Muscle of back (tissue), 11 donors: ENCODE results near the gene FOXP1. TPM values are rescaled to one million over a fixed set of nuclear protein-coding genes. Genes with fewer than 3 reads are reported as not detected.
A peak's percentile ranks its signal among the peaks of the same experiment; 100 is the strongest.

Experiments
- DNase-seq, 3 donors: peaks; one replicate each; pipeline versions ENCODE4 v3.0.0 to v3.0.0-alpha.2; 2013
- polyA plus RNA-seq, 10 donors: library from polyadenylated mRNA; unstranded; fragments of 120-200 nt; gene quantifications; one replicate each; pipeline ENCODE4 v1.2.1, GENCODE V29; 2013; ENCODE audit not compliant: insufficient read length in 10 of 10

Gene FOXP1
- polyA plus RNA-seq, 10 donors, result 17.1 to 26.3 (median 20.8) TPM

DNA sequence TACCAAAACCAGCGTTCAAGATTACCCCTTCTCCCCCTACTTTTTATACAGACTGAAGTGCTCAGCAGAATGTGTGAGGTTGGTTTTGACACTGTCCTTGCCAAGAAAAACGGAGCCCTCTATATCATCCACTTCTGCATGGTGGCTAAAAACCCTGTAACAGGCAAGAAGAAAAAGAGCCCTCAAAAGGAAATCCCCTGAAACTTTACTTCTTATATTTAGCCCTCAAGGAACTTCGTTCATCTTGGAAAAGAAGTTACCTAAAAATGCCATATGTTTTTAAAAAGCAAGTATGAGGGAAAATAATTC is 473.6 kb downstream of the FOXP1 start:
- DNase-seq, result no peak

DNA sequence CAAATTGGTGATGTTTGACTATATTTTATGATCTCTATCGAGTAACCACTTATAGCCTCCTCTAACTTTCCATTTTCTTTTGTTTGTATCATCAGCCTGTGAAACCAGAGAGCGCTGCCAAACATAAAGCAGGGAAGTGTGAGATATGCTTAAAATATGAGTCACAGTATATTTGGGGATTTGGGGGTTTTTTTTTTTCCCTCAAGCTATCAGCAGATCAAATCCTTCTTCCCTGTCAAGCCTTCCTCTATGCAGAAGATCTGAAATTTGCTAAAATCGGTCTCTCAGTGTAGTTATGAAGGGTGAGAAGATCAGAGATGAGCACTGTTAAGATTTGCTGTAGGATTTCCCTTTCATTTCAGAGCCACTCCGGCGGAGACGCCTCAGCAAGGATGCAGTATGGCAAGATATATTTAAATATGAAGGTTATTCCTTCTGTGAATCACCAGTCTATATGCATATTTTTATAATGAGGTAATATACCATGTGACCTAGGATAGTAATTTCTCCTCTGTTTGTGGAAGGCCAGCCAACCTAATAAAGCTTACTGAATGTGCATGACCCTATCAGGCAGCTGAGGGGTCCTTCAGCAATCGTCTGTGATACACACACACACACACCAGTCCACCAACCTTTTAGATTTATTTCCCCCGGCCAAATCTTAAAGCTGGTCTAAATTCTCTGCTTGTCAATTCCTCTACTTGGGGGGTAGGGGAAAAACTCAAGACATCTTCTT is 474.1 kb downstream of the FOXP1 start:
- peak; percentile 46 to 71 (median 64) for DNase-seq

DNA sequence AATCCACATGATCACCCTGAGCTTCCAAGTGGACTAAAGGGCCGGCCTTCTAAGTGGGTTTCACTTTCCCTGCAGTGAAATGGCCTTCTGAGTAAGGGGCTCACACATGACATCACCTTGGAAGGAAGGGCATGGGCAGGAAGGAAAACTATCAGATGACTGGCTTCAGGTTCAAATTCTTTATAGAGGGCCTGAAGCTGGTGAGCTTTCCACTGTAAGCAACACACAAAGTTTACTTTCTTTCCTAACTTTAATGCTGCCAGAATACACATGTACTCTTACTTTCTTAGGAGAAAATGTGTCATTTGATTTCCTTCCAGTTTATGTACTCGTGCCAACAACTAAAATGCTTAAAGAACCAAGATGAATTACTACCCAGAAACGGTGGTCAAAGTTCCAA is 475.6 kb downstream of the FOXP1 start:
- peak in 1 of 3 donors; percentile 56 for DNase-seq

DNA sequence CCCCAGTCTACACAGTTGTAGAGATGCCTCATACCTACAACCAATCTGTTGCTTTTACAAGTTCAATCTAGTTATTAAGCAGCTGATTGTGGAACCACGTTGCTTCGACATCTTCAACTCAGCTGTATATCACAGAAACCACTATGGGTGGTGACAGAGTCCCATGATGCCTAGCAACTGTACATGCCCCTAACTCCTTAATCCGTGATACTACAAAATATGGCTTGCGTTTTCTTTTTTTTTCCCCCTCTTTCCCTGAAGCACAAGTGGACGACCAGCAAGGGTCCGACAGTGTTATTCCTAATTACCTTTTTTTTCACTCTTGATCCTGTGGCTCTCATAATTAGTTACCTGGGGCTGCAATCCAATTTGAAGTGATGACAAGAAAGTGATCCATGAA is 478.6 kb downstream of the FOXP1 start:
- DNase-seq, result no peak

DNA sequence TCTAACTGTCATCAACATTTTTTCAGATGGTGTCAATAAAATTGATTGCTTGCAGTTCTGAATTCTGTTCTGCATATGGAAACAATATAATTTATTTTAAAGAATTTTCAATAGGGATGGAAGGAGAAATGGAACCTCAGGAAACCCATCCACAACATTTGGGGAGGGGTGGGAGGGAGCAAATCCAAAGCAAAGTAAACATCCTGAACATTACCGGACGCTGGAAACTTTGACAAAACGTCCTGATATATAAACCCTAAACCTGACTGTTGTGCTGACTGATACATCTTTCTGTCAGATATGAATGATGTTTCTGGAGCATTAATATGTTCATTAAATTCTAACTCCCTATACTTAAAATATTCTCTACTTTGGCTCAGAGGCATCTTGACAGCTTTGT is 479.0 kb downstream of the FOXP1 start:
- DNase-seq, result peak in 2 of 3 donors; percentile 55 to 58

DNA sequence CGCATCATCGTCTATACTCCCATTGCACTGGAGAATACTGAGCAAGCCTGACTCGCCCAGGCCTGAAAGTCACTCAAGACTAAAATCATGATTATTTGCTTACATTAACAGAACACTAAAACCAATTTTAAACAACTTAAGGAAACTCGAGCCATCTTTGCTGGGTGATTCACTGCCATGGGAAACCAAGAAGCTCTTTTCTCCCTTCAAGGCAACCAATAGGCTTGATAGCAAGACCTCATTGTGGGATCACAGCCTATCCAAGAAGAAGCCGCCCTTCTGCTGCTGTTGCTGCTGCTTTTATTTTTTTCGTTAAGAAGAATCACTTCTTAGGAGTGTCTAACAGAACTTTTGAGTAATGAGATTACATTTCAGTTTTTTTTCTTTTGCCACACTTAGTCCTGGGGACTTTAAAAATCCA is 479.4 kb downstream of the FOXP1 start:
- peak; percentile 48 to 88 (median 65) for DNase-seq

DNA sequence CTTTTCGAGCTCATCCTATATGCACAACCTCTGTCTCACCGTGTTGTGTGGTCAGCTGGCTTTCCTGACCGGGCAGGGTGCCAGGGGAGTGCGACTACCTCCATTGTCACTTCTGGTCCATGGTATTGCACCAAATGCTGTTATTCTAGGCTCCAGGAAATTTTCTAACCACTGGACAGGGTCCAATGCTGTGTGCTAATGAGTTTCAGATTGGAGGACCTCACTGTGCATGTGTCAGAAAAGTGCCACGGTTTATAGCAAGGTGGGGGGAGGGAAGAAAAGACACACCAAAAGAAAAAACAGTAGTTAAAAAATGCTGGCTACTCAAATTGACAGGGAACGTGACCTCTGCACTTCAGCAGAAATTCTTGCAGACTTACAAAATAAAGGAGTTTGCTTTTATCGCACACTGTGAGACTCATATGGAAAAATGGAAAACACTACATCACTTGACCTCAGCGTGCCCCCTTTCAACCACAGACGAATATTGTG is 480.1 kb downstream of the FOXP1 start:
- peak; percentile 68 to 82 (median 81) for DNase-seq

DNA sequence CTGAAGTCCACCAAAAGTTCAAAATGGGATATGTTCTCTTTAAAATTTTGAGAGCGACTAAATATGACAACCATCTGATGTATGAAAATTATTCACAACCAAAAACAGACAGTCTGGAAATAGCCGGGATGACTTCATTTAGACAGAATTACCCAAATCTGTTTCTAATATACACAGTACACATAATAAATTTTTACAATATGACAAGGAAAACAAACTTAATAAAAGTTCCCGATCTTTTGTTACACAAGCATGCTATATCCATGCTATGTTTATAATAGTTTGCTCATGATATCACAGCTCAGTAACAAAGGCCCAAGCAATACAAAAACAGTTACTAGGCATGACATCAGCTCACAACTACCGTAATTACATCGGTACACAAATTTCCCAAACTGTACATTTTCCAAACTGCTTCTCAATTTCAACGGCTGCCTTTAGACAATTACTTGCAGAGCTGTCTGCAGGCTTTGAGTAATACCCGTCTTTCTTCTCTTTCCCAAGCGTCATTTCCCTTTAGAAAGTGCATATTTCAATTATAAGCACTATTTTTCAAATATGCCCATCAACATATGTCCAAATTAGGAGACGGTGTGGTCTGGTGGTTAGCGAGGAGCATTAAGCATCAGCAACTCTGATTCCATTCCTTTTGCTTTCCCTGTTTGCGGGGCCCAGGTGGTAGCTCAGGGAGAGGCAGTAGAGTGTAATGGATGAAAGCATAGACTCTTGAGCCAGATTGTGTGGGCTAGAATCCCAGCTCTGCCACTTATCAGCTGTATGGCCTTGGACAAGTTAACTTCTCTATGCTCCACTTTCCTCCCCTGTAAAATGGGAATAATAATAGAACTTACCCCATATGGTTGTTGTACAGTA is 481.2 kb downstream of the FOXP1 start:
- DNase-seq, result peak; percentile 80 to 96 (median 91)

DNA sequence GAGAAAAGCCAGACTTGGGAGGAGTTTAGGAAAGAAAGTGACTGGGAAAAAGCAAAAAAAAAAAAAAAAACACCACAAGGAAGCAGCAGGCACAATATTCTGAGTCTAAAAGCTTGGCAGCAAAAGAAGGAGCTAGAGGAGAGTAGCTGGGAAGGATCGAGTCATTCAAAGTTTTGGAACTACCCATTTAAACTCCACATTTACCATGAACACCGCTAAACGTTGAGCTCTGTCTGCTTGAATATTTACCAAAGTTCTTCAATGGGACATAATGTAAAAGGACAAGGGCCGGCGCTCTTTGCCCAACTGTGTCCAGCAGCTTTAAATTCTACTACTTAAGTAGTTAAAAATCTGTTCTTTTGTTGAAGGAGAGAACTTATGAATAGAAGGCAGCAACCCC is 481.9 kb downstream of the FOXP1 start:
- DNase-seq, result peak in 2 of 3 donors; percentile 34 to 37

DNA sequence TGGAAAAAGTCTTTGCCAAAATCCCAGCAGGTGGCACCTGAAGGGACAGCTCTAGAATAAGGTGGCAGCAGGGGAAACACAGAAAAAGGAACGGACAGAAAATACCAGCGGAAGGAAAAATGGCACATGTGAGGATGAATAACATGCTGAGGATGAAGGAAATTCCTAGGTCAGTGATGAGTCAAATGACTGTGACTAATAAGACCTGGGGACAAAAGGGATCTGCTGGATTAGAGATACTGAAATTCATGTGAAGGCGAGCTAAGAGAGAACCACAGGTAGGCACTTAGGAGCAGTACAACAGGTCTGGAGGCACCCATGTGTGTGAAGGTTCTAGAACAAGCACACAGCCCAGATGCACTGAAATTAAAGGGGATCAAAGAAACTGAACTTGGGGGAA is 482.5 kb downstream of the FOXP1 start:
- peak in 1 of 3 donors; percentile 43 for DNase-seq

DNA sequence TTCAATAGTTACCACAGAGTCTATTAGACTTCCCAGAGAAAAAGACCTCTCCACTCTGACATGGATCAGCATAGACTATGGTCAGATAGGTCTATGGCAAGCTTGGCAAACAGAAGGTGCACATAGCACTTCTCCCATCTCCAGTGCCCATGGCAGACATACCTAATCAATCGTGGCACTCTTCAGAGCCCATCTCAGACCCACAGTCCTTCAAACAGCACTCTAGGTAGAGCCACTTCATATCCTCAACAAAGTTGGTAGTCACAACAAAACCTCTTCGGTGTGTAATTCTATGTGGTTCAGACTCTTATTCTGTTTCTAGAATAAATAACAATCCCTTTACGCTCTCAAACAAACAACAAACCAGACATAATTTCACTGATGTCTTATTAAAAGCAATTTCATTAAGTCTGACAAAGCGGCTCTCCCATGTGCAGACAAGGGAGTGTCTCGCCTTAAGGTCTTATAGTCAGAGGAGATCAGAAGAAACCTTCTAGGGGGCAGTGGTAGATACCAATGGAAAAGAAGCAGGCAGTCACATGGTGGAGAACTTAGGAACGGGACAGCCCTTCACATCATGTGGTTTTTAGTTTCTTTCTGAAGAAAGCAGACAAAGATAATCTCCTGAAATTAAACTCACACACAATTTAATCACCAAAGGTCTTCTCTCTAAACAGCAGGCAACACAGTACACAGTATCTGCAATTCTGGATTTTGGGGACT is 483.4 kb downstream of the FOXP1 start:
- no peak for DNase-seq

DNA sequence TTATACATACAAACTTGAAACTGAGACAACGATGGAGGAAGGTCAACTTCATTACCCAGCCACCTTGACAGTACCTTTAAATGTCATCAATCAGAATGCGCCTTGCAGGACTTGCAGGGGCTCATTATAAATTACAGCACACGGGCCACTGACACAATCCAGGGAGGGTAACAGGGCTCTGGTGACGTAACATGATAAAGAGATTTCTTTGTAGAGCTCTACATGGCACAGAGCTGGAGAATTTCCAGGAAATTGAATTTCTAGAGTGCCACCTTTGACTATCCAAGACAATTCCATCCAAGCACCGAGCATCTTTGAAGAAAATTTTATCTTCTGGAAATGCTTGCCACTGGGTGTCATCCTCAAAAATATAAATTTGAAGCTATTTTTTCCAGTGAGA is 486.0 kb downstream of the FOXP1 start:
- no peak for DNase-seq

DNA sequence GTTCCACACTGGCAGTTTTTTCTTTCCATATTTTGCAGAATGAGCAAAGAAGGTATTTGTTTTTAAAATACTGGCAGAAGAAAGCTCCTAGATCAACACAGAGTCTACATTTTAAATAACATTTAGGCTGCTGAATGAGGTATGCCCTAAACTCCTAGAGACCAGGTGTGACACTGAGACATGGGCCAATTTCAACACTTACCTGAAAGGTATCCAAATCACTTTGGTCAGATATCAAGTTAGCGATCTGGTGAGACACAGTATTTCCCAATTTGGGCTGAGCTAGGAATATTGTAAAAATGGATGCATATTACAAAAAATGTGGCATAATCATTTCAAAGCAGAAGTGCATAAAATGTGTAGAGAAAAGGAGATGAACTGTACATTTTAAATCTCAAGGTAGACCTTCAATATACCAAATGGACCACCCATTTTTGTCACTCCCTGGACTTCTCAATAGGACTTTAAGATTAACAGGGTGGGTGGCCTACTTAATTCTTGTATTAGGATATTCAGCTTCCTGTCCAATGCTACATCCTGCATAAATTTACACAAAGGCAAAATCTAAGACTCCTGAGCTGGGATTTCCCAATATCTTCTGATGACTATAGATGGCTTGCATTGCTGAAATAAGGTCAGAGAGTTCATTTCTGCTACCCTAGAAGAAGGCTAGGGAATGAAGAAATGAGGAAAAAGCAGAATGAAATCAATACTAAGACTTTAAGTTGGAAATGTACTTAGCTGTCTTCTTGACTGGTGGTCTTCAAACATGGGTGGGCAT is 487.8 kb downstream of the FOXP1 start:
- DNase-seq, result no peak

DNA sequence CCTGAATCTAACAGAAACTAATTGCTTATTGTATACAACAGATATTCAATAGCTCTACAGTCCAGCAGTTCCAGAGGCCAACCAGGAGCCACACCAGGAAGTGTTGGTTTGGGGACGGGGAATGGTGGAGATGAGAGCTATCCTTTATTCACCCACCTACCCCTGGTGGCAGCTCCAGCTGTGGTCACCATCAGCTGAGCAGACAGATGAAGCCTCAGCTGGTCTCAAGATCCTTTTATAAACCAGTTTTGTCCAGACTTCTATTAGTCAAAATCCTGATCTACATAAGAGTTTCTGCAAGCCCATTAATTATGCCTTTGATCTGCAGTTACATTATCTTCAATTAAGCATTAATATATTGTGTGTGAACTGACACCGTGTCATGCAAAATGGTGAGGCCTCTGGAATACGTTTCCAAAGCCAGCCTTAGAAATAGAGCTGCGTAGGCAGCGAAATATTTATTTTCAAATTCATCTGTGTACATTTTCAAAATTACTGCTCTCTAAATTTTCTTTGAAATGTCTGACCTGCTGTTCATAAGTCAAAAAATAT is 488.8 kb downstream of the FOXP1 start:
- DNase-seq, result no peak

DNA sequence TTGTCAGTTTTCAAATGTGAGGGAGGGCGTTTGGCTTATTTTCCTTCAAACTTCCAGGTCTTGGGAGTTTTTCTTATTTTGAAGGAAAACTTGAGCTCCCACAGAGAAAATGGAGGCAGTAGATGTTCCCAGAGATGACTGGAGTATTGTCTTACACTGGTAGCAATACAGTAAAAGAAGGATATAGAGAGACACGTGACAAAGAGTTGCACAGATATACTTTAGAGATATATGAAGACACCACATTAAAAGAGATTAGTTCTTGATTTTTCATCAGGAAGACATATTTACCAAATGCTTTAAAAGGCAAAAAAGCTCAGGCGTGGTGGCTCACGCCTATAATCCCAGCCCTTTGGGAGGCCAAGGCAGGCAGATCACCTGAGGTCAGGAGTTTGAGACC is 490.9 kb downstream of the FOXP1 start:
- DNase-seq, result no peak

DNA sequence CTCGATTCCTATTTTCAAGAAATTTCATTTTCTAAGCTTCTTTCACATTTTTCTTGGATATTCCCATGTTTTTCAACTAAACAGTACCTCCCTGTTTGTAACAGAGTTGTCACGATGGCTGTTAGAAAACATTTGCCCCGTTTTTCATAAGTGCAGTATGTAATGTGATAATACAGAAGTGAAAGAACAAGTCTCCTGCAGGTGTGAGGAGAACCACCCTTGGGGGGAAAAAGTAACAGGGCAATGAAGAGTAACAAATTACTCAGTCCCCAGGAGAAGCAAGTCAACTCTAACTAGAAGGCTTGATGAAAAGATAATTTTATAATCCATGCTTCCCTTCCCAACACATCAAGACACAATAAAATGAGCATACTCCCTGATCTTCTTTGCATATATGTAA is 493.3 kb downstream of the FOXP1 start:
- DNase-seq, result no peak

DNA sequence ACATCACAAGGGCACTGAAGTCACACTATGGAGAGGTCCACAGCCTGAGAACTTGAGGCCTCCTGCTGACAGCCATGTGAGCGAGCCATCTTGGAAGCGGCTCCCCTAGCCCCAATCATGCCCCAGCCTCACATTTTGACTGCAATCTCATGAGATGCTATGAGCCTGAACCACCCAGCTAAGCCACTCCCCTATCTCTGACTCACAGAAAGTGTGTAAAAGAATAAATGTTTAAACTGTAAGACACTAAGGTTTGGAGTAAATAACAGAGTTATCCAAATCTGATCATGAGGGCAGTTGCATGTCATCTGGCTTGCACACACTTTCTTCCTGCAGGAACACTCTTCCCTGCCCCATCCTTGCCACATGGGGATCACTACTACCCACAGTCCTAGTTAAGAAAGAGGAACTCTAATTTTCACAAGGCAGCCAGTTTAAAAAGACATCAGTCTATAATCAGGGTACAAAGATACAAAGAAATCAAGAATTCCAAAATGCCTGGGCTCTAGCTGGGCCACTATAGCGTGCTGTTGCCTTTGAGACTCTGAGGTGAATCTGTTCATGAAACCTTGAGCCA is 494.2 kb downstream of the FOXP1 start:
- no peak for DNase-seq

DNA sequence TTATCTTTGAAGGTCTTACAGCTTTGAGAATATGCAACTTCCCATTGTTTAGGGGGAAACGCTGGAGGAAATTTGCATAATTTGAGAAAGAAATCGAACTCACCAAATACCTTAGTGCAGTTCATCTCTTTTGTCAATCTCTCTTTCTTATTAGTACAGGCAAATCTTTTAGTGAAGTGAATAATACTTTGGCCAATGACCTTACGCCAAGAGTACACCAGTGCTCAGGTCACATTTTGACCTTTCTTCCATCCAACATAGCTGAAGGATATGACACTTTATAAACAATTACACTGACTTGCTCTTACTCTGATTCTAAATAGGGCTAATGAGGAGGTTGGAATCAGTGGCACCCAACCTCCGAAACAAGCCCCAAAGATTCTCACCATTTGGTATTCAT is 494.8 kb downstream of the FOXP1 start:
- DNase-seq, result no peak

DNA sequence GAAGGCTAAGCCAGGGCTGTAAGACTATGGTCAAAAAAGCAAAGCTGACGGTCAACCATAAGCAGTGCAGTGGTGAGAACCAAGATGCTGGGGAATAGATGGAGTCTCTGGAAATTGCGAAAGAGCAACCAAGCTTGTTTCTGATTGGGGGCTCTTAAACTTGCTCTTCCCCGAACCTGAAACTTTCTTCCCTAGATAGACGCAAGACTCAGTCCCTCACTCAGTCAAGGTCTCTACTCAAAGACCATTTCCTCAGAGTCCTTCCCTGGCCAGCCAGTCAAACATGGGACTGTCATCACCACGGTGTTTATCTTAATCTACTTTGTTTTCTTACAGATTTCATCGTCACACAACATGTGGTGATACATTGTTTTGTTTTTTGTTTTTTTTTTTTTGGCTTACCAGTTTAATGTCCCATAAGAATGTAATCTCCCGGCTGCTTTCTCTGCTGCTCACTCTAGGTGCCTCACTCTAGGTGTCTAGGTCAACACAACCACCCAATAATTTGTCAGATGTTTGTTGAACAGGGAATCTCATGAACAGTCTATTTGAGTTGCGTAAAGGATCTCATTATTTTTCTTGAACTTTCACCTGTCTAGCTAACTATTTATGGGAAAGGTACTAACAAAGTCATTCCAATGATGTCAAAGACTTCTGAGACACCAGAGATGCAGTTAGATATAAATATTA is 495.4 kb downstream of the FOXP1 start:
- no peak for DNase-seq
